ENCODE data around the gene CSMD2. TPM values are rescaled to one million over a fixed set of nuclear protein-coding genes. Genes with fewer than 3 reads are reported as not detected.

Gene CSMD2
- total and polyA plus RNA-seq, 7 donors: 0.02 to 0.32 (median 0.10) TPM

DNA sequence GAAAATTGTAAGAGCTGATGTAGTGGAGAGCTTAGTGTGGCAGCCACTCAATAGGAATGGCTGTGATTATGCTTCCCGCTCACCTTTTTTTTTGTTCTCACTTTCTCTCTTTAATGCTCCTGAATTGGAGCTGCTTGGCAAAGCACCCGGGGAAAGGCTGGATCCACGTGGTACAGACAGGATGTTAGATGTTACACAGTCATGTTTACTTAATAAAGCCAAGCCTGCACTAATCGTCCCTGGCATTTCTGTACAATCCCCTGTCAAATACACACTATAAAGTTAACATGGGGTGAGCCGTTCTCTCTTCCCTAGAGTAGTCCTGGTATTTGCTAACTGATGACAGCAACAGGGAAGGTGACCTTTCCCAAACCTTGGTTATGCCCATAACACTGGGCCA lies 504.8 kb downstream of the CSMD2 start:
- Histone ChIP-seq H3K4me3 (no peak overlapping the region), H3K9me3 (no peaks in the 10 kb centered on the region), H3K27me3 (ENCODE audit: insufficient read depth in 3 of 3, low read length in 2 of 3) (peaks cover 0 to 11% (median 0%) of the 10 kb centered on the region in 3 donors), H3K36me3 (ENCODE audit: insufficient read depth in 1 of 2, low read depth in 1 of 2) (no peaks in the 10 kb centered on the region), H3K27ac (no peak overlapping the region), H3K4me1 (no peaks in the 10 kb centered on the region)
- ATAC-seq (no peak), DNase-seq (no peak)
- WGBS, 3 donors: 39 to 50% (median 40%) methylated on average over 5 of the region's 5 CpGs
- TF ChIP-seq, protein P1, sequence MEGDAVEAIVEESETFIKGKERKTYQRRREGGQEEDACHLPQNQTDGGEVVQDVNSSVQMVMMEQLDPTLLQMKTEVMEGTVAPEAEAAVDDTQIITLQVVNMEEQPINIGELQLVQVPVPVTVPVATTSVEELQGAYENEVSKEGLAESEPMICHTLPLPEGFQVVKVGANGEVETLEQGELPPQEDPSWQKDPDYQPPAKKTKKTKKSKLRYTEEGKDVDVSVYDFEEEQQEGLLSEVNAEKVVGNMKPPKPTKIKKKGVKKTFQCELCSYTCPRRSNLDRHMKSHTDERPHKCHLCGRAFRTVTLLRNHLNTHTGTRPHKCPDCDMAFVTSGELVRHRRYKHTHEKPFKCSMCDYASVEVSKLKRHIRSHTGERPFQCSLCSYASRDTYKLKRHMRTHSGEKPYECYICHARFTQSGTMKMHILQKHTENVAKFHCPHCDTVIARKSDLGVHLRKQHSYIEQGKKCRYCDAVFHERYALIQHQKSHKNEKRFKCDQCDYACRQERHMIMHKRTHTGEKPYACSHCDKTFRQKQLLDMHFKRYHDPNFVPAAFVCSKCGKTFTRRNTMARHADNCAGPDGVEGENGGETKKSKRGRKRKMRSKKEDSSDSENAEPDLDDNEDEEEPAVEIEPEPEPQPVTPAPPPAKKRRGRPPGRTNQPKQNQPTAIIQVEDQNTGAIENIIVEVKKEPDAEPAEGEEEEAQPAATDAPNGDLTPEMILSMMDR (IDR thresholded peaks at IDR 0.05): no peak
- intact Hi-C loops (cut with DNase I): no loop called here

DNA sequence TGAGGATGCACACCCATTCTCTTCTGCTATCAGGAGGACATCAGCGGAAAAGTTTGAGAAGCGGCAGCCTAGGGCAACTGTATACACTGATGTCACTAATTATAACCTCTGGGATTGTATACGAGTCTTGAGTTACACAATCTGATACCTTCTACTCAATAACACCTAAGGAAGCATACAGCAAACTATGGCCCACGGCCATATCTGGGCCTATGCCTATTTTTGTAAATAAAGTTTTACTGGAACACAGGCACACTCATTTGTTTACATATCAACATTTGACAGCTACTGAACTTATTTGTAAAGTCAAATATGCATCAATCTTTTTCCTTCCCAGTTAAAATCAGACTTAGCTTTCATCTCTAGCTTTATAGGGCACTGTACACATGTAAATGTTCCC lies 505.4 kb downstream of the CSMD2 start:
- Histone ChIP-seq H3K36me3 (ENCODE audit: insufficient read depth in 1 of 2, low read depth in 1 of 2) (no peaks in the 10 kb centered on the region), H3K4me1 (no peaks in the 10 kb centered on the region), H3K4me3 (no peak overlapping the region), H3K9me3 (no peaks in the 10 kb centered on the region), H3K27me3 (ENCODE audit: insufficient read depth in 3 of 3, low read length in 2 of 3) (peaks cover 0 to 11% (median 0%) of the 10 kb centered on the region in 3 donors), H3K27ac (no peak overlapping the region)
- TF ChIP-seq, protein P1 (IDR thresholded peaks at IDR 0.05): no peak
- no peak for DNase-seq
- ATAC-seq: no peak
- WGBS, 3 donors: 88 to 97% (median 92%) methylated on average over 4 of the region's 4 CpGs
- intact Hi-C loops (cut with DNase I): no loop called here

DNA sequence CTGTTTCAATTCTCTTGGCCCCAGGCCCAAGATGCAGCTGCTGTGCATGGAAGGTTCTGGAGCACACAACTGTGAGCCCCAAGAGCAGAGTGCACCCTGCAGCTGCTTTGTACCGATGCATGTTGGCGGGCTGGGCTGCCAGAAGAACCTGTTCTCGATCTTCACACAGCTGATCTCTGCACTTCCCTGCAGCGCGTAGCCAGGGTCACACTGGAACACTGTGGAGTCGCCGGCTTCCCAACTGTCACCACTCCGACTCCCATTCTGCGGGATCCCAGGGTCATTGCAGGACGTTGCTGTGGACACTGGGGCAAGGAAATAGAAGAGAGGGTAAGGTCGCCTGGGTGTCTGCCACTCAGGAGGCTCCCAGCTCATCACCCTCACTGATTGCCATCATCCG lies 507.2 kb downstream of the CSMD2 start:
- WGBS, 3 donors: 42 to 51% (median 47%) methylated on average over 12 of the region's 12 CpGs
- DNase-seq (no peak), ATAC-seq (no peak)
- Histone ChIP-seq H3K9me3 (no peaks in the 10 kb centered on the region), H3K27me3 (ENCODE audit: insufficient read depth in 3 of 3, low read length in 2 of 3) (peaks cover 0 to 7% (median 0%) of the 10 kb centered on the region in 3 donors), H3K4me3 (no peak overlapping the region), H3K36me3 (ENCODE audit: insufficient read depth in 1 of 2, low read depth in 1 of 2) (no peaks in the 10 kb centered on the region), H3K4me1 (no peaks in the 10 kb centered on the region), H3K27ac (no peak overlapping the region)
- TF ChIP-seq, protein P1 (IDR thresholded peaks at IDR 0.05): no peak
- intact Hi-C loops (cut with DNase I): no loop called here

DNA sequence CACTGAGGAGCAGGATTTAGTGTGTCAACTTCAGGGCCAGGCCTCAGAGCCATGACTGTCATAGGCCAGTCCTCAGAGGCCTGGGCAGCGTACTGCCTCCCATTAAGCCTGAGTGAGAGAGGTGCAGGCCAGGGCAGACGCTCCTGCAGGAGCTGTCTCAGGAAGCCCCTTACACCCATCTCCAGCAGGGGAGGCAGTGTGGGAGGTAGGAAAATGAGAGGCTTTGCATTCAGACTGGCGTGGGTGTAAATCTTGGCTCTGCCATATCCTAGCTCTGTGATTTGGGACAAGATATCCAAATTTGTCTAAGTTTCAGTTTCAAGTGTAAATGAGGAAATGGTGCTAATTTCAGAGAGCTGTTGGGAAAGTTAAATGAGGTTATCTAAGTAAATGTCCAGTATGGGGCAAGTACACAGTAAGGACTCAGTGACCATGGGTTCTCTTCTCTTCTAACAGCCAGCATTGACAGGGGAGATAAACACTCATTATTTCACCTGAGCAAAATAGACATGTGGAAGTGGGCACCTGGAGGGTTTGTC lies 508.5 kb downstream of the CSMD2 start:
- H3K4me3 ChIP-seq: no peak overlapping the region
- no peaks in the 10 kb centered on the region for H3K4me1 ChIP-seq
- no peaks in the 10 kb centered on the region for H3K36me3 ChIP-seq (ENCODE audit: insufficient read depth in 1 of 2, low read depth in 1 of 2)
- no peaks in the 10 kb centered on the region for H3K9me3 ChIP-seq
- intact Hi-C loops (cut with DNase I): no loop called here
- H3K27ac ChIP-seq: no peak overlapping the region
- WGBS, 3 donors: 87 to 96% (median 92%) methylated on average over 3 of the region's 3 CpGs
- ATAC-seq (no peak), DNase-seq (no peak)
- TF ChIP-seq, protein P1 (IDR thresholded peaks at IDR 0.05): no peak
- H3K27me3 ChIP-seq (ENCODE audit: insufficient read depth in 3 of 3, low read length in 2 of 3): peaks cover 0 to 12% (median 0%) of the 10 kb centered on the region in 3 donors

DNA sequence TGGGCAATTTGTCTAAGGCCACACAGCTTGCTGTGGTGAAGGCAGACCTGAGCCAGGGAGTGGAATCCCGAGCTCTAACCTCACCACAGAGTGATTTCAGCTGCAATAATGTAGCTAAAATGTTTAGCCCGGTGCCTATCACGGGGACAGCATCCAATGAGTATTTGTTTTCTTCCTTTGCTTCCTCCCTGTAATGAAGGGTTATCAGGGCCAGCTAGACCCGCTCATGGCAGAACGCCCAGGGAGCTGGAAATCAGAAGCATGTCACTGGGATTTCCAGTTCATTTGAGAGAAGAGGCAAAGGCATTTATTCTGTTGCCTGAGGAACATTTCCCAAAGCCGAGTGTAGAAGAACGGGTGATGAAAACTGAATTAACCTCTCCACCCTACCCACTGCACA lies 509.5 kb downstream of the CSMD2 start:
- TF ChIP-seq, protein P1 (IDR thresholded peaks at IDR 0.05): no peak
- Histone ChIP-seq H3K9me3 (no peaks in the 10 kb centered on the region), H3K36me3 (ENCODE audit: insufficient read depth in 1 of 2, low read depth in 1 of 2) (no peaks in the 10 kb centered on the region), H3K27ac (no peak overlapping the region), H3K4me3 (no peak overlapping the region), H3K4me1 (no peaks in the 10 kb centered on the region), H3K27me3 (ENCODE audit: insufficient read depth in 3 of 3, low read length in 2 of 3) (peaks cover 0 to 16% (median 0%) of the 10 kb centered on the region in 3 donors)
- no peak for ATAC-seq
- intact Hi-C loops (cut with DNase I): no loop called here
- 41 to 50% (median 48%) methylated on average over 7 of the region's 7 CpGs for WGBS, 3 donors
- DNase-seq: no peak

Measured in psoas muscle (tissue), 8 donors.